WTC11 (cell line): ENCODE measurements around the gene ZBTB20. TPM values are rescaled to one million over a fixed set of nuclear protein-coding genes. Genes with fewer than 3 reads are reported as not detected.

Experiments
- ATAC-seq: fragments of 200-7000 bp; cut with Tn5 transposase; 2 replicates; pipeline ENCODE4 v1.10.0; 2021; ENCODE audit warnings: mild to moderate bottlenecking, moderate library complexity
- CTCF ChIA-PET: fragments of 300-600 bp; sonication (Branson Sonifier 250); formaldehyde crosslinking; loops from one replicate; lab custom pipeline; 2021; ENCODE audit warnings: antibody characterized with exemption; lab: Charles Lee
- POLR2A ChIA-PET: fragments of 350-600 bp; sonication (Branson Sonifier 250); formaldehyde crosslinking; loops from one replicate; lab custom pipeline; 2021; ENCODE audit warnings: antibody characterized with exemption; lab: Charles Lee
- DNase-seq: peaks from one replicate; pipeline ENCODE4 v3.0.0; 2021; ENCODE audit warnings: low spot score
- H3K27ac Mint-ChIP-seq: 2 replicates; pipeline ENCODE4 v1.8.0; 2021; ENCODE audit warnings: mixed read lengths
- H3K27me3 Mint-ChIP-seq: 2 replicates; pipeline ENCODE4 v1.8.0; 2021; ENCODE audit warnings: low read depth, mild to moderate bottlenecking, moderate library complexity, mixed read lengths
- H3K36me3 Mint-ChIP-seq: 2 replicates; pipeline ENCODE4 v1.8.0; 2021; ENCODE audit warnings: mixed read lengths
- H3K4me1 Mint-ChIP-seq: 2 replicates; pipeline ENCODE4 v1.8.0; 2022; ENCODE audit warnings: mixed read lengths
- H3K4me3 Mint-ChIP-seq: 2 replicates; pipeline ENCODE4 v1.8.0; 2021; ENCODE audit warnings: mild to moderate bottlenecking, moderate library complexity, mixed read lengths
- H3K9me3 Mint-ChIP-seq: 2 replicates; pipeline ENCODE4 v1.8.0; 2021; ENCODE audit warnings: mixed read lengths
- AFF4 ChIP-seq: sonication (generic); formaldehyde crosslinking; IDR thresholded peaks from 2 replicates; pipeline ENCODE4 v1.8.1; 2023; ENCODE audit warnings: mild to moderate bottlenecking, missing genetic modification reagents, borderline replicate concordance
- ATF1 ChIP-seq: sonication (generic); formaldehyde crosslinking; IDR thresholded peaks from 2 replicates; pipeline ENCODE4 v1.8.1; 2023; ENCODE audit warnings: mild to moderate bottlenecking, moderate library complexity, missing genetic modification reagents
- ATF2 ChIP-seq: sonication (generic); formaldehyde crosslinking; IDR thresholded peaks from 2 replicates; pipeline ENCODE4 v1.8.1; 2022; ENCODE audit warnings: low read depth, missing genetic modification reagents, borderline replicate concordance
- ATF6 ChIP-seq: sonication (generic); formaldehyde crosslinking; IDR thresholded peaks from 2 replicates; pipeline ENCODE4 v1.8.1; 2023; ENCODE audit warnings: mild to moderate bottlenecking, missing genetic modification reagents
- CREM ChIP-seq: sonication (generic); formaldehyde crosslinking; IDR thresholded peaks from 2 replicates; pipeline ENCODE4 v1.8.1; 2022; ENCODE audit warnings: mild to moderate bottlenecking, missing genetic modification reagents, moderate library complexity
- E2F4 ChIP-seq: sonication (generic); formaldehyde crosslinking; IDR thresholded peaks from 2 replicates; pipeline ENCODE4 v1.8.1; 2022; ENCODE audit warnings: low read depth, mild to moderate bottlenecking, moderate library complexity, missing genetic modification reagents, borderline replicate concordance
- ELF4 ChIP-seq: sonication (generic); formaldehyde crosslinking; IDR thresholded peaks from 2 replicates; pipeline ENCODE4 v1.8.1; 2022; ENCODE audit warnings: low read depth, mild to moderate bottlenecking, moderate library complexity, missing genetic modification reagents
- EMX1 ChIP-seq: fragments of 250-450 bp; sonication (Bioruptor Pico); IDR thresholded peaks from 2 replicates; pipeline ENCODE4 v1.8.0; 2021; ENCODE audit warnings: mild to moderate bottlenecking
- ETV6 ChIP-seq: sonication (generic); formaldehyde crosslinking; IDR thresholded peaks from 2 replicates; pipeline ENCODE4 v1.8.1; 2022; ENCODE audit warnings: mild to moderate bottlenecking, missing genetic modification reagents
- FOXJ3 ChIP-seq: sonication (generic); formaldehyde crosslinking; IDR thresholded peaks from 2 replicates; pipeline ENCODE4 v1.9.0; 2021; ENCODE audit warnings: missing genetic modification reagents, mild to moderate bottlenecking, borderline replicate concordance
- FOXP1 ChIP-seq: sonication (generic); formaldehyde crosslinking; IDR thresholded peaks from 2 replicates; pipeline ENCODE4 v1.8.0; 2022; ENCODE audit warnings: missing genetic modification reagents, mild to moderate bottlenecking, moderate library complexity, borderline replicate concordance
- FOXP4 ChIP-seq: sonication (generic); formaldehyde crosslinking; IDR thresholded peaks from 2 replicates; pipeline ENCODE4 v1.8.0; 2022; ENCODE audit warnings: mild to moderate bottlenecking, missing genetic modification reagents
- MAX ChIP-seq: sonication (generic); formaldehyde crosslinking; IDR thresholded peaks from 2 replicates; pipeline ENCODE4 v1.8.0; 2022; ENCODE audit warnings: mild to moderate bottlenecking, missing genetic modification reagents
- NFATC4 ChIP-seq: fragments of 250-450 bp; sonication (Bioruptor Pico); IDR thresholded peaks from 2 replicates; pipeline ENCODE4 v1.9.0; 2021; ENCODE audit warnings: mild to moderate bottlenecking
- NR1H2 ChIP-seq: sonication (generic); formaldehyde crosslinking; IDR thresholded peaks from 2 replicates; pipeline ENCODE4 v1.9.0; 2021; ENCODE audit warnings: mild to moderate bottlenecking, moderate library complexity, missing genetic modification reagents
- NR2C2 ChIP-seq: sonication (generic); formaldehyde crosslinking; IDR thresholded peaks from 2 replicates; pipeline ENCODE4 v1.8.0; 2022; ENCODE audit warnings: mild to moderate bottlenecking, missing genetic modification reagents
- NR3C1 ChIP-seq: sonication (generic); formaldehyde crosslinking; conservative IDR thresholded peaks from 2 replicates; pipeline ENCODE4 v1.8.1; 2023; ENCODE audit warnings: low read depth, mild to moderate bottlenecking, missing genetic modification reagents
- PRRX2 ChIP-seq: fragments of 250-450 bp; sonication (Bioruptor Pico); IDR thresholded peaks from 2 replicates; pipeline ENCODE4 v1.8.0; 2021; ENCODE audit warnings: mild to moderate bottlenecking
- ZBTB21 ChIP-seq: sonication (generic); formaldehyde crosslinking; IDR thresholded peaks from 2 replicates; pipeline ENCODE4 v1.8.1; 2023; ENCODE audit warnings: mild to moderate bottlenecking, missing genetic modification reagents, borderline replicate concordance
- ZNF263 ChIP-seq: sonication (generic); formaldehyde crosslinking; IDR thresholded peaks from 2 replicates; pipeline ENCODE4 v1.8.1; 2022; ENCODE audit warnings: low read depth, mild to moderate bottlenecking, moderate library complexity, missing genetic modification reagents
- ZNF423 ChIP-seq: fragments of 250-450 bp; sonication (Bioruptor Pico); IDR thresholded peaks from 2 replicates; pipeline ENCODE4 v2.1.2; 2022; ENCODE audit warnings: mild to moderate bottlenecking, moderate library complexity
- ZNF512 ChIP-seq: sonication (generic); formaldehyde crosslinking; IDR thresholded peaks from 2 replicates; pipeline ENCODE4 v1.8.1; 2022; ENCODE audit warnings: missing genetic modification reagents, borderline replicate concordance
- total RNA-seq: library from RNA; stranded (reverse); gene quantifications from 3 replicates; pipeline ENCODE4 v1.2.3, GENCODE V29; 2021

The ZBTB20 gene
- total RNA-seq, 1 experiment from 2014 or later = 1.5 TPM

- no peak for ATAC-seq
- Mint-ChIP-seq H3K27me3 (no peaks in the 10 kb centered on the region), H3K4me1 (peaks cover 12% of the 10 kb centered on the region), H3K4me3 (no peak overlapping the region), H3K9me3 (peaks cover 11% of the 10 kb centered on the region), H3K36me3 (no peaks in the 10 kb centered on the region), H3K27ac (no peak overlapping the region)
- CTCF ChIA-PET = no interaction called here
- no peak for DNase-seq
- POLR2A ChIA-PET = no interaction called here
- TF ChIP-seq ATF1 (CRISPR knock-in tag) = no peak
- no peak for TF ChIP-seq NR3C1 (CRISPR knock-in tag)
- TF ChIP-seq E2F4 (CRISPR knock-in tag) = no peak
- no peak for TF ChIP-seq ZNF423 (CRISPR knock-in tag)
- TF ChIP-seq FOXP4 (CRISPR knock-in tag) = no peak
- no peak for TF ChIP-seq AFF4 (CRISPR knock-in tag)
- no peak for TF ChIP-seq ETV6
- TF ChIP-seq NFATC4 (CRISPR knock-in tag) = no peak
- no peak for TF ChIP-seq ZBTB21 (CRISPR knock-in tag)
- TF ChIP-seq MAX (CRISPR knock-in tag) = no peak
- TF ChIP-seq ELF4 (CRISPR knock-in tag) = no peak
- TF ChIP-seq, all 79 proteins: peak for 0
These were observed 860.8 kb downstream of the ZBTB20 start for GRCh38 chr3:114286266-114286665.

GRCh38 chr3:114285648-114286230 lies 861.3 kb downstream of the ZBTB20 start:
- CTCF ChIA-PET = interaction anchor here (1.1 to 1.5 kb wide), 2 partner anchors 130 to 133 kb away, joined by 4 read pairs; no protein-coding TSS in a partner anchor
- no peak for DNase-seq
- H3K9me3 Mint-ChIP-seq = peaks cover 11% of the 10 kb centered on the region
- POLR2A ChIA-PET = no interaction called here
- no peaks in the 10 kb centered on the region for H3K36me3 Mint-ChIP-seq
- H3K27ac Mint-ChIP-seq = no peak overlapping the region
- no peaks in the 10 kb centered on the region for H3K27me3 Mint-ChIP-seq
- peaks cover 7% of the 10 kb centered on the region; the same call in 1 of the 2 replicates for H3K4me1 Mint-ChIP-seq
- ATAC-seq = no peak
- H3K4me3 Mint-ChIP-seq = no peak overlapping the region
- TF ChIP-seq PRRX2 (CRISPR knock-in tag) (no peak), FOXP1 (CRISPR knock-in tag) (no peak), EMX1 (CRISPR knock-in tag) (no peak), ZNF512 (no peak), NR2C2 (CRISPR knock-in tag) (no peak), FOXJ3 (CRISPR knock-in tag) (no peak), ZNF263 (CRISPR knock-in tag) (no peak), ATF2 (CRISPR knock-in tag) (no peak), NR1H2 (CRISPR knock-in tag) (no peak), CREM (no peak), ATF6 (CRISPR knock-in tag) (no peak)
